Vagina (tissue), 2 donors: Measurements from ENCODE around the gene GOLIM4.

Source experiments
- POLR2AphosphoS5 ChIP-seq, 2 donors: sonication (generic); formaldehyde crosslinking; IDR thresholded peaks; one replicate each; pipeline ENCODE4 v1.9.0; 2017; ENCODE audit warnings: antibody characterized with exemption in 2 of 2, mild to moderate bottlenecking in 2 of 2, low read depth in 1 of 2; ENCODE audit not compliant: insufficient read depth in 1 of 2
- TF ChIP-seq, protein P1 (sequence below), 3 experiments: fragments of 450-650 bp in 2 of 3; fragments of 200-600 bp in 1 of 3; sonication (generic) in 1 of 3; IDR thresholded peaks; one replicate each; pipeline ENCODE4 v1.5.1; 2017 to 2019; ENCODE audit warnings: antibody characterized with exemption in 3 of 3, mild to moderate bottlenecking in 2 of 3, moderate library complexity in 2 of 3

DNA sequence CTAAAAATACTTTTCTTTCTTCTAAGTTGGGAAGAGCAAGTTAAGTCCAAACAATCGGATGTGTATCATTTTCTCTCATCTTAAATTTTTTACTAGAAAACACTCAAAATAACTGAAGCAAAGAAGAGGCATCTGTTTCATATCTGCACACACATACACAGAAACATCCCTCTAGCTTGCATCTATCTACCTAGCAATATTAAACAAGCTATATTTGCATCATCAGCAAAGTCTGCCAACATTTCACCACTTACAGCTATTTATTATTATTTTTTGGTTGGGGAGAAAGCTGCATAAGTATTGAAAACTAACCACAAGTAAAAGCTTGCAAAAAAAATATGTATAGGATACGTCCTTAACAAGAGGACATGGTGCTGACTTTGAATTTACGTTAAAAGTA is 1.9 kb downstream of the GOLIM4 start:
- TF ChIP-seq, protein P1, sequence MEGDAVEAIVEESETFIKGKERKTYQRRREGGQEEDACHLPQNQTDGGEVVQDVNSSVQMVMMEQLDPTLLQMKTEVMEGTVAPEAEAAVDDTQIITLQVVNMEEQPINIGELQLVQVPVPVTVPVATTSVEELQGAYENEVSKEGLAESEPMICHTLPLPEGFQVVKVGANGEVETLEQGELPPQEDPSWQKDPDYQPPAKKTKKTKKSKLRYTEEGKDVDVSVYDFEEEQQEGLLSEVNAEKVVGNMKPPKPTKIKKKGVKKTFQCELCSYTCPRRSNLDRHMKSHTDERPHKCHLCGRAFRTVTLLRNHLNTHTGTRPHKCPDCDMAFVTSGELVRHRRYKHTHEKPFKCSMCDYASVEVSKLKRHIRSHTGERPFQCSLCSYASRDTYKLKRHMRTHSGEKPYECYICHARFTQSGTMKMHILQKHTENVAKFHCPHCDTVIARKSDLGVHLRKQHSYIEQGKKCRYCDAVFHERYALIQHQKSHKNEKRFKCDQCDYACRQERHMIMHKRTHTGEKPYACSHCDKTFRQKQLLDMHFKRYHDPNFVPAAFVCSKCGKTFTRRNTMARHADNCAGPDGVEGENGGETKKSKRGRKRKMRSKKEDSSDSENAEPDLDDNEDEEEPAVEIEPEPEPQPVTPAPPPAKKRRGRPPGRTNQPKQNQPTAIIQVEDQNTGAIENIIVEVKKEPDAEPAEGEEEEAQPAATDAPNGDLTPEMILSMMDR (IDR thresholded peaks at IDR 0.05): no peak
- TF ChIP-seq POLR2AphosphoS5 (IDR thresholded peaks at IDR 0.05; ENCODE audit: insufficient read depth in 1 of 2, low read depth in 1 of 2): no peak
